ENCODE data around the gene PRKCB. TPM values are rescaled to one million over a fixed set of nuclear protein-coding genes. Genes with fewer than 3 reads are reported as not detected.
"Not testable (repeated sequence)": the region's sequence is repeated elsewhere in the genome, so short reads cannot be mapped to it uniquely, and the experiment has no call there.

Gene PRKCB
- total RNA-seq, 6 experiments from 2014 or later: not detected

DNA sequence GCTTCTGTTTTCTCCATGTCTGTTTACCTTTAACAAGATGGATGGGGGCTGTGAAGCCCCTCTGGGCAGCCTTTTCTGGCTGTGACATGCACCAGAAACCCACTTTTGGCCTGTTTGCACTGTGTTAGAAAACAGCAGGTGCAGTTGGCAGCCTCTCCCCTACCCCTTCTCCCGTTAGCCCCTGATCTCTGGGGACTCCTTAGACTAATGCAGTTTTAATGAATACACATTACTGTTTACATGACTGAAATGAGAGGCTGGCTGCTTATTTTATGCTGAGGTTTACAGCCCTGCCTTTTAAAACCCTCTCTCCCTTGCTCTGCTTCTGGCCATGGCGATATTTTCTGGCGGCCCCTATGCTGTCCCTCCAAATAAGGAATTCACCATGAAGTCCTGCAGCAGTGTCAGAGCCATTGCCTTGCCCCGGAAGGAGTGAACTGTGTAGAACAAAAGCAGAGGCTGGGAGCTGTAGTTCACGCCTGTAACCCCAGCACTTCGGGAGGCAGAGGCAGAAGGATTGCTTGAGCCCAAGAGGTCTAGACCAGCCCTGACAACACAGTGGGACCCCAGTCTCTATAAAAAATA lies 79.3 kb downstream of the PRKCB start:
- no peak for DNase-seq
- TF ChIP-seq CTCF (IDR thresholded peaks at IDR 0.05): no peak
- Mint-ChIP-seq H3K4me1 (ENCODE audit: low read depth) (no peaks in the 10 kb centered on the region), H3K27me3 (ENCODE audit: insufficient read depth) (no peaks in the 10 kb centered on the region; the same call in 1 of the 2 replicates), H3K9me3 (peaks cover 46% of the 10 kb centered on the region), H3K27ac (no peak overlapping the region), H3K36me3 (ENCODE audit: low read depth) (no peaks in the 10 kb centered on the region; the same call in 1 of the 2 replicates), H3K4me3 (no peak overlapping the region)

GRCh38 chr16:23916552-23916951 lies 80.8 kb downstream of the PRKCB start:
- not testable (repeated sequence) for H3K4me1 Mint-ChIP-seq (ENCODE audit: low read depth); DNase-seq; H3K27ac Mint-ChIP-seq; H3K4me3 Mint-ChIP-seq; H3K27me3 Mint-ChIP-seq (ENCODE audit: insufficient read depth); H3K36me3 Mint-ChIP-seq (ENCODE audit: low read depth)
- H3K9me3 Mint-ChIP-seq: peaks cover 45% of the 10 kb centered on the region

DNA sequence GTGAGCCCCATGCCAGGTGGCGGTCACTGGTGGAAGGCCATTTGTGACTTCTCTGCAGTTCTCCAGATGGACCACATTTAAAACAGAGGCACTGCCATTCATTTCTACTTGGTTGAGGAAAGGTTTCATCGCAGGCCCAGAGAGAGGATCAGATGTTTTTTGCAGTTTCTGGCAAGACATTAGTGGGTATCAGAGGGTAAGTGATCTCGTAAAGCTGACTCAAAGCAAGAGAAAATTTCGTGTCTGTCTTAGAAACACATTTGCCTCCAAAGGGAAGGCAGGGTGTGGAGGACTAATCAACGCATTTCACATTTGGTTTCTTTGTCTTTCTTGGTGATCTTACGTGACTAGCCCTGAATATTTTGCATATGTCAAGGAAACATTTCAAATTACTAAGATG lies 81.8 kb downstream of the PRKCB start:
- no peaks in the 10 kb centered on the region for H3K4me1 Mint-ChIP-seq (ENCODE audit: low read depth)
- H3K27me3 Mint-ChIP-seq (ENCODE audit: insufficient read depth): no peaks in the 10 kb centered on the region; the same call in 1 of the 2 replicates
- H3K4me3 Mint-ChIP-seq: no peak overlapping the region
- no peak overlapping the region for H3K27ac Mint-ChIP-seq
- DNase-seq: no peak
- no peaks in the 10 kb centered on the region; the same call in 1 of the 2 replicates for H3K36me3 Mint-ChIP-seq (ENCODE audit: low read depth)
- no peak for TF ChIP-seq CTCF (IDR thresholded peaks at IDR 0.05)
- peaks cover 49% of the 10 kb centered on the region for H3K9me3 Mint-ChIP-seq

DNA sequence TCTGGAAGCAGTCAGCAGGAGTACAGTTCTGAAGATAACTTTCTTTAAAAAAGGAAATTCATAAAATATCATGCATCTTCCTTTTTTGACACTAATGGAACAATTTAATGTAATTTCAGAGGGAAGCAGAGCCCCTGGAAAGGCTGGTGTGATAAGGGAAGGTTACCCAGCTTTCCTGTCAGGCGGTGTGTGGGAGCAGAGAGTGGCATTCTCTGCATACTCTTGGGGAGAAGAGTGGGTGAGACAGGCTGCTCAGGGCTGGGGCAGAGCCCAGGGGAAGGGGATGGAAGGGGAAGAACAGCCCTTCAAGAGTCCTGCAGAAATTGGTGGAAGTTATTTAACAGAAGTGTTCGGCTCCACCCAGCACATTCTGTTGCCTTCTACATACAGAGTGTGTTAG lies 84.7 kb downstream of the PRKCB start:
- Mint-ChIP-seq H3K9me3 (peaks cover 34% of the 10 kb centered on the region), H3K27me3 (ENCODE audit: insufficient read depth) (no peaks in the 10 kb centered on the region; the same call in 1 of the 2 replicates), H3K4me1 (ENCODE audit: low read depth) (no peaks in the 10 kb centered on the region), H3K27ac (no peak overlapping the region), H3K4me3 (no peak overlapping the region), H3K36me3 (ENCODE audit: low read depth) (no peaks in the 10 kb centered on the region; the same call in 1 of the 2 replicates)
- DNase-seq: no peak
- no peak for TF ChIP-seq CTCF (IDR thresholded peaks at IDR 0.05)

GRCh38 chr16:23920899-23921298 lies 85.1 kb downstream of the PRKCB start:
- peaks cover 38% of the 10 kb centered on the region for H3K9me3 Mint-ChIP-seq
- no peak for TF ChIP-seq CTCF (IDR thresholded peaks at IDR 0.05)
- H3K36me3 Mint-ChIP-seq (ENCODE audit: low read depth): no peaks in the 10 kb centered on the region; the same call in 1 of the 2 replicates
- H3K4me3 Mint-ChIP-seq: no peak overlapping the region
- H3K27ac Mint-ChIP-seq: no peak overlapping the region
- no peaks in the 10 kb centered on the region for H3K4me1 Mint-ChIP-seq (ENCODE audit: low read depth)
- H3K27me3 Mint-ChIP-seq (ENCODE audit: insufficient read depth): no peaks in the 10 kb centered on the region; the same call in 1 of the 2 replicates
- no peak for DNase-seq

- Mint-ChIP-seq H3K4me1 (ENCODE audit: low read depth) (no peaks in the 10 kb centered on the region), H3K27me3 (ENCODE audit: insufficient read depth) (no peaks in the 10 kb centered on the region; the same call in 1 of the 2 replicates), H3K27ac (no peak overlapping the region), H3K9me3 (peaks cover 35% of the 10 kb centered on the region), H3K36me3 (ENCODE audit: low read depth) (no peaks in the 10 kb centered on the region; the same call in 1 of the 2 replicates), H3K4me3 (no peak overlapping the region)
- no peak for DNase-seq
- no peak for TF ChIP-seq CTCF (IDR thresholded peaks at IDR 0.05)
Observed at GRCh38 chr16:23922406-23922805, 86.6 kb downstream of the PRKCB start.
